A549 (cell line): ENCODE measurements around the gene LLPH. TPM values are rescaled to one million over a fixed set of nuclear protein-coding genes. Genes with fewer than 3 reads are reported as not detected.

Experiments used
- polyA plus RNA-seq, 4 experiments: library from polyadenylated mRNA; depleted of rRNA in 3 of 4; stranded (reverse); fragments of >200 nt; fragmentation: RNase III in 1 of 4; extraction: RNeasy Plus Mini Kit Qiagen cat#74134 plus additional on column Dnase treatment in 1 of 4; gene quantifications; 2 replicates in 3 of 4; 3 replicates in 1 of 4; pipeline ENCODE4 v1.2.3, GENCODE V29; 2011 to 2017

LLPH gene
- polyA plus RNA-seq, 2 of the 4 experiments (the other 2 are of a cell fraction) = 32.4 to 54.5 TPM

Other genes with a start within 250 kb of the LLPH start
- gene TMBIM4, start 39.2 kb upstream of the LLPH start, polyA plus RNA-seq (2011; rRNA removed) = 80.3 and 87.4 TPM in 2 replicates
- 53.7 to 63.2 TPM (median 55.9 TPM) in 3 replicates for gene TMBIM4, start 39.2 kb upstream of the LLPH start, polyA plus RNA-seq (2017; fragmentation: RNase III; extraction: RNeasy Plus Mini Kit Qiagen cat#74134 plus additional on column Dnase treatment)
- gene IRAK3, start 58.5 kb upstream of the LLPH start, polyA plus RNA-seq (2011; rRNA removed) = 0.25 and 0.30 TPM in 2 replicates
- 0.06 to 0.16 TPM (median 0.12 TPM) in 3 replicates for gene IRAK3, start 58.5 kb upstream of the LLPH start, polyA plus RNA-seq (2017; fragmentation: RNase III; extraction: RNeasy Plus Mini Kit Qiagen cat#74134 plus additional on column Dnase treatment)
- 5.0 and 5.6 TPM in 2 replicates for gene HELB, start 171.7 kb upstream of the LLPH start, polyA plus RNA-seq (2011; rRNA removed)
- 1.1 to 1.3 TPM (median 1.1 TPM) in 3 replicates for gene HELB, start 171.7 kb upstream of the LLPH start, polyA plus RNA-seq (2017; fragmentation: RNase III; extraction: RNeasy Plus Mini Kit Qiagen cat#74134 plus additional on column Dnase treatment)